GM12874 (cell line): ENCODE results near the gene PSAPL1.

Experiments
- CTCF ChIP-seq: IDR thresholded peaks from 2 replicates; pipeline ENCODE4 v1.5.1; 2011; ENCODE audit warnings: low read depth, mild to moderate bottlenecking, control low read depth, low read length, moderate library complexity; ENCODE audit not compliant: insufficient read depth

PSAPL1 gene

GRCh38 chr4:7448036-7448435 is 13.3 kb upstream of the PSAPL1 start:
- TF ChIP-seq CTCF: no peak

GRCh38 chr4:7447236-7447635 is 12.5 kb upstream of the PSAPL1 start:
- TF ChIP-seq CTCF: no peak

GRCh38 chr4:7444731-7445130 is 10.0 kb upstream of the PSAPL1 start:
- TF ChIP-seq CTCF: no peak

GRCh38 chr4:7444314-7444713 is 9.6 kb upstream of the PSAPL1 start:
- no peak for TF ChIP-seq CTCF

GRCh38 chr4:7442574-7443162 is 7.9 kb upstream of the PSAPL1 start:
- TF ChIP-seq CTCF: no peak

- TF ChIP-seq CTCF: no peak
Observed at GRCh38 chr4:7441201-7441600, 6.5 kb upstream of the PSAPL1 start.

GRCh38 chr4:7439699-7440098 is 5.0 kb upstream of the PSAPL1 start:
- TF ChIP-seq CTCF: no peak
